GM19372 (cell line): Measurements from ENCODE around the gene IFITM5.
"Not testable (repeated sequence)": the region's sequence is repeated elsewhere in the genome, so short reads cannot be mapped to it uniquely, and the experiment has no call there.

Source experiments
- ATAC-seq: cut with Tn5 transposase; IDR thresholded peaks from one replicate; pipeline ENCODE4 v1.9.1; 2021; ENCODE audit warnings: mild to moderate bottlenecking, low read depth, moderate library complexity; ENCODE audit not compliant: unreplicated experiment

IFITM5 gene

DNA sequence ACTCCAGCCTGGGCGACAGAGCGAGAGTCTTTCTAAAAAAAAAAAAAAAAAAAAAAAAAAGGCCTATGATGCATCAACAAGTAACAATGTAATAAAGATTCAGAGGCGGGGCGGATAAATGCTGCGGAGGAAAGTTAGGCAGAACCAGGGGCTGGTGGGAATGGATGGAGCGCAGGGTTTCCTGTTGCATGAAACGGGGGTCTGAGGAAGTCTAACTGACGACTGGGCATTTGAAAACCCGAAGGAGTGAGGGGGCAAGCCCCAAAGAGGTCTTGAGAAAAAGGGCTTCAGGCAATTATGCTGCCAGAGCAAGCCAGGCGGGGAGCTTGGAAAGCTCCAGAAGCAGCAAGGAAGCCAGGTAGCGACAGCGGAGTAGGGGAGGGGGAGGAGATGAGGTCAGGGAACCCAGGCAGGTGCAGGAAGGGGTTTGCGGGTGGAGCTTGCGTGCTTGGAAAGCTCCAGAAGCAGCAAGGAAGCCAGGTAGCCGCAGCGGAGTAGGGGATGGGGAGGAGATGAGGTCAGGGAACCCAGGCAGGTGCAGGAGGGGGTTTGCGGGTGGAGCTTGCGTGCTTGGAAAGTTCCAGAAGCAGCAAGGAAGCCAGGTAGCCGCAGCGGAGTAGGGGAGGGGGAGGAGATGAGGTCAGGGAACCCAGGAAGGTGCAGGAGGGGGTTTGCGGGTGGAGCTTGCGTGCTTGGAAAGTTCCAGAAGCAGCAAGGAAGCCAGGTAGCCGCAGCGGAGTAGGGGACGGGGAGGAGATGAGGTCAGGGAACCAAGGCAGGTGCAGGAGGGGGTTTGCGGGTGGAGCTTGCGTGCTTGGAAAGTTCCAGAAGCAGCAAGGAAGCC lies 12.1 kb downstream of the IFITM5 start:
- not testable (repeated sequence) for ATAC-seq

- ATAC-seq = no peak
Measured at GRCh38 chr11:285894-286220, 13.5 kb downstream of the IFITM5 start.

- ATAC-seq = no peak
Measured at GRCh38 chr11:285021-285893, 14.1 kb downstream of the IFITM5 start.

DNA sequence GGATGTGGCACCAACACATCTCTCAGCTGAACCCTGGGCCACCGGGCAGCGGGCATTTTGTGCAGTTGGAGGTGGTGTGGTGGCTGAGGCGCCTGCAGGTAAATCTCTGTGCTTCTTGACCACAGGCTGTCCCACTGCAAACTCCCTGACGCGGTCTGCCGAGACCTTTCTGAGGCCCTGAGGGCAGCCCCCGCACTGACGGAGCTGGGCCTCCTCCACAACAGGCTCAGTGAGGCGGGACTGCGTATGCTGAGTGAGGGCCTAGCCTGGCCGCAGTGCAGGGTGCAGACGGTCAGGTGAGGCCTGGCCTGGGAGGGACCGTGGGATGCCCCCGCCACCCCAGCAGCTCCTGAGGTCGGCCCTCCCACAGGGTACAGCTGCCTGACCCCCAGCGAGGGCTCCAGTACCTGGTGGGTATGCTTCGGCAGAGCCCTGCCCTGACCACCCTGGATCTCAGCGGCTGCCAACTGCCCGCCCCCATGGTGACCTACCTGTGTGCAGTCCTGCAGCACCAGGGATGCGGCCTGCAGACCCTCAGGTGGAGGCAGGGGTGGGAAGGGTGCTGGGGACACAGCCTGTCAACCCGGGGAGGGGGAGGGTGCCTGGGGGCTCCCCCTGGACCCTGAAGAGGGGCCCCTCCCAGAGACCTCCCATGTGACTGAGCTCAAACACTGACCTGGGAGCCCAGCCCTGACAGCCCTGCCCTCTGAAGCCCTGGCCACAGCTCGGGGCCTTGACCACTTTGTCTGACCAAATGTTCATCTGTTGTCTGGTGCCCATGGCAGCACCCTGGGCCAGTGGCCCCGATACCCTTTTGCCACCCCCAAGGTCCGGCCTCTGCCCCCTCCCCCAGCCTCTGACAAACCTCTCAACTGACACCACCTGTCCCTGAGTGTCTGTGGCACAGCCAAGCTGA lies 15.0 kb downstream of the IFITM5 start:
- no peak for ATAC-seq

DNA sequence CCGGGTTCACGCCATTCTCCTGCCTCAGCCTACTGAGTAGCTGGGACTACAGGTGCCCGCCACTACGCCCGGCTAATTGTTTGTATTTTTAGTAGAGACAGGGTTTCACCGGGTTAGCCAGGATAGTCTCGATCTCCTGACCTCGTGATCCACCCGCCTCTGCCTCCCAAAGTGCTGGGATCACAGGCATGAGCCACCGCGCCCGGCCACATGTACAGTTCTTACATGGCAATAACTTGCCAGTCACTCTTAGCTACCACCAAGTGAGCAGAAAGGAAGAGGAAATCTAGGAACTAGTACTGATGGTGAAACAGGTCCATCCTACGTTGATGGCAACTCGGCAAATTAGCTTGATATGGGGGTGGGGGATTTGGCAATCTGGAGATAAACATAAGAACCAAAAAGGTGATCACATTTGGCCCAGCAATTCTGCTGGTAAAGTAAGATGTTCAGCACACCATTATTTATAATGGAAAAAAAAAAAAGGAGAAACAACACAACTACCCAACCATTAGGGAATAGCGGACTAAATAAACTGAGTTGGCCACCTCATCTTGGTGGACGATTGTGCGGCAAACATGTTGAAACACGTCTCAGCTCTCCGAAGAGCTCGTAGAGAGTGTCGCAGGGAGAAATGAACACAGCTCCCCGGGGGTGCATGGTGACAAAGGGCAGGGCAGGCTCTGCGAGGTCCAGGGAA lies 15.8 kb downstream of the IFITM5 start:
- no peak for ATAC-seq

DNA sequence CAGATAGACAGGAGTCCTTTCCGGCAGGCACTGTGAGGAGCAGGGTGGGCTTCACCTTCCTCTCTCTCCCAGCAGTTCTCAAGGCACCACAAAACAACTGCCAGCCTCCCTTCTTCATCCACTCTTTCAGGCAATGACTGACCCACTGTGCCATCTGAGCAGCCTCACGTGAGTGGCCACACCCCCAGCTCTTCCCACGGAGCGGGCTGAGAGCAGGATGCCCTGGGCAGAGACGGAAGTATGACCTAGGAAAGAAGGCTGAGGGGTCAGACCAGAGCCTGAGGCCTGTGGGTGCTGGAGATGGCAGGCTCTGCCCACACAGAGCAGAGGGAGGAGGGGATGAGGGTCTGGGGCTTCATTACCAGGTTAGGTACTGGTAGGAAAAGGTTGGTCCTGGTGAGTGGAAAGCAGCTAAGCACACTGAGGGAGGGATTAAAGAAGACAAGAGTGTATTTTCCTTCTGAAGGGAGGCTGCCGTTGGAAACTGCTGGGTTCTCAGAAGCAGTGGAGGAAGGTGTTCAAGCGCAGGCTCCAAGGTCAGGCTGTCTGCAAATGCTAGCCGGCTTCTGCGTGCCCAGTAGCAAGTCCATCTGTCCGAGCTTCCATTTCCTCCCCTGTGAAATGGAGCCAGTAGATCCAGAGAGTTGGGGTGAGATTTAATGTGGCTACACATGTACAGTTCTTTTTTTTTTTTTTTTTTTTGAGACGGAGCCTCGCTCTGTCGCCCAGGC lies 16.5 kb downstream of the IFITM5 start:
- ATAC-seq = no peak

DNA sequence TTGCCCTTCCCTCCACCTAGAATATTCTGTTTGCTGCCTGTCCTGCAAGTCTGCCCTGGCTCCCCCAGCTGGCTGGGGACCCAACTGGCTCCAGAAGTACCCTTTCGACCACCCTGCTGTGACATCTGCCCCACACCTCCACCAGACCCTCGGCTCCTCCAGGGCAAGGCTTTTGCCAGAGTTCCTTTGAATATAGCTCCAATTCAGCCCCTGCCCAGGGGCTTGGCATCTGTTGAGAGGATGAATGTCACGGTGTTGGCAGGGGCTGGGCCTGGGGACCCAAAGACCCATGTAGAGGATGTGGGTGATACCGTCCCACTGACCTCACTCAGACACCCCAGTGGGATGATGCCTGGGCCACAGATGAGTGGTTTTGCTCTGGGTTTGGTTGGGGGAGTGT lies 17.2 kb downstream of the IFITM5 start:
- no peak for ATAC-seq

- ATAC-seq = no peak
Measured at GRCh38 chr11:281486-282161, 17.7 kb downstream of the IFITM5 start.

DNA sequence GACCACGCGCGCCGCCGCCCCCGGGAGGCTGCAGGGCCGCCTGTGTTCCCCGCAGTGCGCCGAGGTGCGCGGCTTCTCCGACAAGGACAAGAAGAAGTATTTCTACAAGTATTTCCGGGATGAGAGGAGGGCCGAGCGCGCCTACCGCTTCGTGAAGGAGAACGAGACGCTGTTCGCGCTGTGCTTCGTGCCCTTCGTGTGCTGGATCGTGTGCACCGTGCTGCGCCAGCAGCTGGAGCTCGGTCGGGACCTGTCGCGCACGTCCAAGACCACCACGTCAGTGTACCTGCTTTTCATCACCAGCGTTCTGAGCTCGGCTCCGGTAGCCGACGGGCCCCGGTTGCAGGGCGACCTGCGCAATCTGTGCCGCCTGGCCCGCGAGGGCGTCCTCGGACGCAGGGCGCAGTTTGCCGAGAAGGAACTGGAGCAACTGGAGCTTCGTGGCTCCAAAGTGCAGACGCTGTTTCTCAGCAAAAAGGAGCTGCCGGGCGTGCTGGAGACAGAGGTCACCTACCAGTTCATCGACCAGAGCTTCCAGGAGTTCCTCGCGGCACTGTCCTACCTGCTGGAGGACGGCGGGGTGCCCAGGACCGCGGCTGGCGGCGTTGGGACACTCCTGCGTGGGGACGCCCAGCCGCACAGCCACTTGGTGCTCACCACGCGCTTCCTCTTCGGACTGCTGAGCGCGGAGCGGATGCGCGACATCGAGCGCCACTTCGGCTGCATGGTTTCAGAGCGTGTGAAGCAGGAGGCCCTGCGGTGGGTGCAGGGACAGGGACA lies 18.4 kb downstream of the IFITM5 start:
- no peak for ATAC-seq

DNA sequence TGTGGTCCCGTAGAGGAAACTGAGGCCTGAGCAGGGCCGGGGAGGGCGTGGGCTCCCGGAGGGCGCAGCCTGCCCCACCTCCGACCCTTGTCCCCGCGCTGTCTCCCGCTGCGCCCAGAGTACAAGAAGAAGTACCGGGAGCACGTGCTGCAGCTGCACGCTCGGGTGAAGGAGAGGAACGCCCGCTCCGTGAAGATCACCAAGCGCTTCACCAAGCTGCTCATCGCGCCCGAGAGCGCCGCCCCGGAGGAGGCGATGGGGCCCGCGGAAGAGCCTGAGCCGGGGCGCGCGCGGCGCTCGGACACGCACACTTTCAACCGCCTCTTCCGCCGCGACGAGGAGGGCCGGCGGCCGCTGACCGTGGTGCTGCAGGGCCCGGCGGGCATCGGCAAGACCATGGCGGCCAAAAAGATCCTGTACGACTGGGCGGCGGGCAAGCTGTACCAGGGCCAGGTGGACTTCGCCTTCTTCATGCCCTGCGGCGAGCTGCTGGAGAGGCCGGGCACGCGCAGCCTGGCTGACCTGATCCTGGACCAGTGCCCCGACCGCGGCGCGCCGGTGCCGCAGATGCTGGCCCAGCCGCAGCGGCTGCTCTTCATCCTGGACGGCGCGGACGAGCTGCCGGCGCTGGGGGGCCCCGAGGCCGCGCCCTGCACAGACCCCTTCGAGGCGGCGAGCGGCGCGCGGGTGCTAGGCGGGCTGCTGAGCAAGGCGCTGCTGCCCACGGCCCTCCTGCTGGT lies 19.2 kb downstream of the IFITM5 start:
- no peak for ATAC-seq

GRCh38 chr11:279040-279965 lies 20.0 kb downstream of the IFITM5 start:
- no peak for ATAC-seq

DNA sequence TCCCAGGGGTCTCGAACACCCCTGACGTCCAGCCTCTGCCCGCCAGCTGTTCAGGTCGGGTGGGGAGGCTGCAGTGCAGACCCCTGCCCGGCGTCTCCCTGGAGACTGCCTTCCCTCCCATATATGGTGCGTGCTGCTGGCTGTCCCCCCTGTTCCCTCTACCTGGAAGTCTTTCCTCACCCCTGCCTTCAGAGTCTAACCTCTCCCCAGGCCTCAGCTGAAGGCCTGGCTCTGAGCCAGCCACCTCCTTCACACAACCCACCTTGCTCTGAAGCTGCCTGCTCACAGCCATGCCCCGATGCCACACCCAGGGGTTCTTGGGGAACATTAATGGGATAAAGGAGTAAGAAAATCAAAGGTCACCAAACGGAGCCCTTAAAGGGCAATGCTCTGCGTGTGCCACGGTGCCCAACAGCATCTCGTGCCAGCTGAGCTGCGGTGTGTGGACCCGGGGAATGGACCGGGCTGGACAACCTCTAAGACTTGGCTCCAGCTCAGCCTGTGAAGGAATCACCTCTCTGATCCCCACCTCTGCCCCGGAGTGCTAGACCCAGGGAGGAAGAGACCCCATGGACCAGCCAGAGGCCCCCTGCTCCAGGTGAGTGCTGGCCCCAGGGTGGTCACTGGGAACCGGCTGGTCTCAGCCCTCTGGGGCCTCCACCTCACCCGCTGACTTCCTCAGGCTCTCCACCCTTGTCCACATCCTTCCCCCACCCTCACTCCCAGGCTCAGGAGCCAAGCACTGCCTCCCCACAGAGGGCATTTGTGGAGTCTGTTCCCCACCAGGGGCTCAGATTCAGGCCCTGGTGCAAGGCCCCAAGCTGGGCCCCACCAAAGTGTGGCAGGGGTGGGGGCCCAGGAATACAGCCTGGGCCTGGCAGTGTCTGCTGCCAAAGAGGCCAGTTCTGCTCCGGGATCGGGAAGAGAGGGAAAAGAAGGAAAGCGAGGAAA lies 21.1 kb downstream of the IFITM5 start, which contains the start of gene NLRP6:
TSS of gene NLRP6 (plus strand) at position 407 of the 951 bp plus-strand sequence. CDS start at position 570, 163 bp downstream.
- ATAC-seq = no peak

- no peak for ATAC-seq
Measured at GRCh38 chr11:276219-276618, 23.1 kb downstream of the IFITM5 start.

GRCh38 chr11:272931-273198 lies 26.5 kb downstream of the IFITM5 start:
- ATAC-seq = no peak

DNA sequence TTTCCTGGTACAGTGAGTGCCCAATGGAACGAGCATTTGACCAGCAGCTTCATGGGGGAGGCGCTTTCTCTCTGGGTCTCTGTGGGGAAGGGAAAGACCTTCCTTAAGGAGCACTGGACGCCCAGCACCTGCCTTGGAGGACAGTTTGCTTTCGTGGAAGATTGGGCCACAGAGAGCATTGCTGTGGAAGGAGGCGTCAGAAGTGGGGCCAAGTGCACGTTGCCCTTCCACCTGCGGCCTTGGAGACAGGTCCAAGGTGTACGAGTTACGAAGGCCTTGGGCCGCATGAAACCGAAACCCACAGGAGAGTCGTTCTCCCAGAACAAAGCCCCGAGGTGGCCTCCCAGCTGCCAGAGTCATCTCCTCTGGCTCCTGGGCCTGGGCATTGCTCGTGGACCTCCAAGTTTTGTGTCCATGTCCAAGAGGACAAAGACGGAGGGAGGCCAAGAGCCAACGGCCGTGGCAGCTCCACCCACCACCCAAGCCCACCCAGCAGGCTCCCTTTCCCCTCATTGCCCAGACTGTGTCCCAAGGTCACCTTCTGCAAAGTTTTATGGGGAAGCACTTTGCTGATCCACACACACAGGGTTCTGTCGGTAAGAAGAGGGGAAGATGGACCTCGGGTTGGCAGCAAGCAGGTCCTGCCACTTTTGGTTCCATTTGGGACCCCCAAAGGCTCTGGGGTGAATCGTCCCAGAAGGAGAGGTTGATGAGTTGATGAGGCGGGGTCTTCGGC lies 27.0 kb downstream of the IFITM5 start:
- ATAC-seq = no peak
